ENCODE measurements around the gene AS3MT.
A peak's percentile ranks its signal among the peaks of the same experiment; 100 is the strongest.

AS3MT gene

GRCh38 chr10:102917314-102917961 lies 48.2 kb downstream of the AS3MT start:
- H3K4me3 ChIP-seq (ENCODE audit: low read depth, low read length): peak overlapping the region; percentile 67
- TF ChIP-seq CTCF (conservative IDR thresholded peaks at IDR 0.05; ENCODE audit: low read depth, low read length): peak; percentile 90
- DNase-seq (ENCODE audit: low read depth): peak; percentile 78

- DNase-seq (ENCODE audit: low read depth): peak; percentile 100
- no peak for TF ChIP-seq CTCF (conservative IDR thresholded peaks at IDR 0.05; ENCODE audit: low read depth, low read length)
- H3K4me3 ChIP-seq (ENCODE audit: low read depth, low read length): peak within 1 kb of the TSS; percentile 99
Observed at GRCh38 chr10:102917962-102918816, 48.9 kb downstream of the AS3MT start, which contains the start of gene CNNM2. CNNM2 (plus strand) TSS chr10:102918294; CDS start chr10:102918481, 187 bp downstream.

GRCh38 chr10:102918817-102919245 lies 49.6 kb downstream of the AS3MT start:
- peak overlapping the region; percentile 99 for H3K4me3 ChIP-seq (ENCODE audit: low read depth, low read length)
- TF ChIP-seq CTCF (conservative IDR thresholded peaks at IDR 0.05; ENCODE audit: low read depth, low read length): no peak
- no peak for DNase-seq (ENCODE audit: low read depth)

- DNase-seq (ENCODE audit: low read depth): peak; percentile 16
- H3K4me3 ChIP-seq (ENCODE audit: low read depth, low read length): peak overlapping the region; percentile 99
- no peak for TF ChIP-seq CTCF (conservative IDR thresholded peaks at IDR 0.05; ENCODE audit: low read depth, low read length)
Observed at GRCh38 chr10:102919246-102919959, 50.1 kb downstream of the AS3MT start.

- no peak for DNase-seq (ENCODE audit: low read depth)
- peak overlapping the region; percentile 99 for H3K4me3 ChIP-seq (ENCODE audit: low read depth, low read length)
- no peak for TF ChIP-seq CTCF (conservative IDR thresholded peaks at IDR 0.05; ENCODE audit: low read depth, low read length)
Observed at GRCh38 chr10:102919992-102920739, 50.9 kb downstream of the AS3MT start.

GRCh38 chr10:102923601-102924000 lies 54.3 kb downstream of the AS3MT start:
- DNase-seq (ENCODE audit: low read depth): no peak
- TF ChIP-seq CTCF (conservative IDR thresholded peaks at IDR 0.05; ENCODE audit: low read depth, low read length): no peak
- no peak overlapping the region for H3K4me3 ChIP-seq (ENCODE audit: low read depth, low read length)

All from choroid plexus epithelial cell (primary cell).